Progenitor cell of endocrine pancreas (in vitro differentiated cells): ENCODE results near the gene TRIM54. TPM values are rescaled to one million over a fixed set of nuclear protein-coding genes. Genes with fewer than 3 reads are reported as not detected.
"Not testable (repeated sequence)": the region's sequence is repeated elsewhere in the genome, so short reads cannot be mapped to it uniquely, and the experiment has no call there.

Source experiments
- DNase-seq: peaks from one replicate; pipeline ENCODE4 v3.0.0; 2021; ENCODE audit warnings: low spot score; ENCODE audit not compliant: unreplicated experiment
- H3K27ac Mint-ChIP-seq: 2 replicates; pipeline ENCODE4 v1.8.0; 2021; ENCODE audit warnings: mild to moderate bottlenecking, moderate library complexity, mixed read lengths
- H3K27me3 Mint-ChIP-seq: 2 replicates; pipeline ENCODE4 v1.8.0; 2021; ENCODE audit warnings: mixed read lengths
- H3K36me3 Mint-ChIP-seq: 2 replicates; pipeline ENCODE4 v1.8.0; 2022; ENCODE audit warnings: mixed read lengths; ENCODE audit not compliant: insufficient read depth
- H3K4me1 Mint-ChIP-seq: 2 replicates; pipeline ENCODE4 v1.8.0; 2021; ENCODE audit warnings: low read depth, mixed read lengths
- H3K4me3 Mint-ChIP-seq: 2 replicates; pipeline ENCODE4 v1.8.0; 2021; ENCODE audit warnings: low read depth, mild to moderate bottlenecking, moderate library complexity, mixed read lengths
- H3K9me3 Mint-ChIP-seq: 2 replicates; pipeline ENCODE4 v1.8.0; 2021; ENCODE audit warnings: low read depth, mixed read lengths
- total RNA-seq: library from RNA; stranded (reverse); gene quantifications from 2 replicates; pipeline ENCODE4 v1.2.1, GENCODE V29; 2021
- TF ChIP-seq, protein P1 (sequence below): fragments of 200-600 bp; sonication (generic); IDR thresholded peaks from one replicate; pipeline ENCODE4 v1.5.0; 2021; ENCODE audit warnings: antibody characterized with exemption, mild to moderate bottlenecking; ENCODE audit not compliant: unreplicated experiment

Gene TRIM54
- total RNA-seq, 1 donor from 2014 or later, result not detected

DNA sequence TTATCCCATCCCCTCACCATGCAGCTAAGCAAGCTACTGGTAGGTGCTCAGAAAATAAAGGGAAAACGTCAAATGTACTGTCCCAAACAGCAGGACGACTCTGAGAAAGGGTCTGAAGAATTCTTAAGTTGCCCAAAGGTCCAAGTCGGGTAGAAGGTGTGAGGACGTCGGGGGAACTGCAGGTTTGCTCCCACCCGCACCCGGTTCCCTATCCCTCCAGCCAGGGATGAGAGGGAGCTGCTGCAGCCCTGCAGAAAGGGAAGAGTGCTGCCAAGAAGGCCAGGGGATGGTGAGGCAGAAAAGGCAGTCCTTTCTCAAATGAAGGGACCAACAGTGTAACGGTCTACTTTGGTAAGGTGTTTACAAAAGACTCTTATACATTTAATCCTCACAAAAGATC is 32.9 kb downstream of the TRIM54 start:
- no peak for DNase-seq
- peaks cover 3% of the 10 kb centered on the region for H3K36me3 Mint-ChIP-seq
- TF ChIP-seq, protein P1, sequence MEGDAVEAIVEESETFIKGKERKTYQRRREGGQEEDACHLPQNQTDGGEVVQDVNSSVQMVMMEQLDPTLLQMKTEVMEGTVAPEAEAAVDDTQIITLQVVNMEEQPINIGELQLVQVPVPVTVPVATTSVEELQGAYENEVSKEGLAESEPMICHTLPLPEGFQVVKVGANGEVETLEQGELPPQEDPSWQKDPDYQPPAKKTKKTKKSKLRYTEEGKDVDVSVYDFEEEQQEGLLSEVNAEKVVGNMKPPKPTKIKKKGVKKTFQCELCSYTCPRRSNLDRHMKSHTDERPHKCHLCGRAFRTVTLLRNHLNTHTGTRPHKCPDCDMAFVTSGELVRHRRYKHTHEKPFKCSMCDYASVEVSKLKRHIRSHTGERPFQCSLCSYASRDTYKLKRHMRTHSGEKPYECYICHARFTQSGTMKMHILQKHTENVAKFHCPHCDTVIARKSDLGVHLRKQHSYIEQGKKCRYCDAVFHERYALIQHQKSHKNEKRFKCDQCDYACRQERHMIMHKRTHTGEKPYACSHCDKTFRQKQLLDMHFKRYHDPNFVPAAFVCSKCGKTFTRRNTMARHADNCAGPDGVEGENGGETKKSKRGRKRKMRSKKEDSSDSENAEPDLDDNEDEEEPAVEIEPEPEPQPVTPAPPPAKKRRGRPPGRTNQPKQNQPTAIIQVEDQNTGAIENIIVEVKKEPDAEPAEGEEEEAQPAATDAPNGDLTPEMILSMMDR, result no peak
- no peak overlapping the region for H3K4me3 Mint-ChIP-seq
- no peaks in the 10 kb centered on the region for H3K27me3 Mint-ChIP-seq
- no peaks in the 10 kb centered on the region for H3K9me3 Mint-ChIP-seq
- no peak overlapping the region for H3K27ac Mint-ChIP-seq
- H3K4me1 Mint-ChIP-seq, result no peaks in the 10 kb centered on the region

DNA sequence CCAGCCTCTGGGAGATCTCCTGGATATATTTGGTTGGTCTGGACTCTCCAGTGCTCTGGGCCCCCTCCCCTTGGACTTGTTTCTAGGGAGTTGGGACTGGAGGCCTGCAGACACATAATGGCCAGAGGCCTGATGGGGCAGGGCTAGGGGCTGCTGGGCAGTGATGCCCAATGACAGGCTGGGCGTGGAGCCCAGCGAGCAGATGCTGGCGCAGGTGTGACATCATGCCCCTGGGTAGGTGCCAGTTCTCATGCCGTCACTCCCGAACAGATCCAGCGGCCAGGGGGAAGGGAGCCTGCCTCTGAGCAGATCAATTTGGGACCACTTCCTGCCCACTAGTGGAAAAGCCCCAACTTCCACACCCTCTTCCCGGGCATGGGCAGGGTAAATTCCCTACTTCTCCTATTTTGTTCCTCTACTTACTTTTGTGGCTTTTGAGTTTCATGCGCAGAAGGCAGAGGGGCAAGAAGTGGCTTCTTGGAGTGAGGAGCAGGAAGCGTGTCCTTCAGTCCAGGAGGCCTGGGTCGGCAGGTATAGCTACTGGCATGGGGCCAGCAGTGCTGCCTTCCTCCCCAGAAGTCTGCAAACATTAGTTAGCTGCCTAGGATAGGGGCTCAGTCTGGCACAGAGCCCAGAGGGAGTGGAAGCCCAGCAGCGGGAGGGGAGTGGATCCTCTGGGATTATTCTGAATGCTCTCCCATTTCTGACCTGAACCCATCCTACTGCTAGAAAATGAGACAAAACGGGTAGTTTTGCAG is 34.6 kb downstream of the TRIM54 start:
- Mint-ChIP-seq H3K27ac (no peak overlapping the region), H3K4me1 (no peaks in the 10 kb centered on the region), H3K27me3 (no peaks in the 10 kb centered on the region), H3K4me3 (no peak overlapping the region), H3K36me3 (no peaks in the 10 kb centered on the region), H3K9me3 (no peaks in the 10 kb centered on the region)
- no peak for DNase-seq
- TF ChIP-seq, protein P1, result no peak

DNA sequence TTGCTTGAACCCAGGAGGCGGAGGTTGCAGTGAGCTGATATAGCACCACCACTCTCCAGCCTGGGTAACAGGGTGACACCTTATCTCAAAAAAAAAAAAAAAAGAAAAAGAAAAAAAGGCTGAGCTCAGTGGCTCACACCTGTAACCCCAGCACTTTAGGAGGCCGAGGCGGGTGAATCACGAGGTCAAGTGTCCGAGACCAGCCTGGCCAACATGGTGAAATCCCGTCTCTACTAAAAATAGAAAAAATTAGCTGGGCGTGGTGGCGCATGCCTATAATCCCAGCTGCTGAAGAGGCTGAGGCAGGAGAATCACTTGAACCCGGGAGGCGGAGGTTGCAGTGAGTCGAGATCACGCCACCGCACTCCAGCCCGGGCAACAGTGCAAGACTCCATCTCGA is 37.6 kb downstream of the TRIM54 start:
- H3K9me3 Mint-ChIP-seq, DNase-seq: not testable (repeated sequence)

DNA sequence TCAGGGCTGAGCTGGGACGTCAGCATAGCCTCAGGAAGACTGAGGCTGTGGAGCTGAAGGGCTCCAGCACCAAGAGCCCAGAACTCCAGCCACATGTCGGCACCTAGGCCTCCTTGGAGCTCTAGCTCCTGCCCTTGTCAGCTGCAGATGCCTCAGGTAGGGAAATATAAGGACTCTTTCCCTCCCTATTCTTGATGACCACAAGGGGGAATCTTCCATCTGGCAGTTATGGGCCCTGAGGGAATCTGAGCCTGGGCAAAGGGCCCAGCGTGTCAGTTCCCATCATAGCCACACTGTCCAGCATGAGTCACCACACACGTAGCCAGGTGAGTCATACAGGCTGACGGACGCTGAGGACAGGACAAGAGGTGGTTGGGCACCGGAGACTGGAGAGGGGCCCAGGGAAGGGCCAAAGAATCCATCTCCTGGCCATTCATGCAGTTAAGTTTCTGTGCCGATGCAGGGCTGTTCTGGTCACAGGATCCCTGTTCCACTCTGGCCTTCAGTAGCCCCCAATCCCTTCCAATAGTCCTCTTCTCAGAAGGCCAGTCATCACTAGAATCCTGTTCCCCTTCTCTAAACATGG is 38.8 kb downstream of the TRIM54 start:
- H3K4me1 Mint-ChIP-seq, result peaks cover 11% of the 10 kb centered on the region
- H3K36me3 Mint-ChIP-seq, result peaks cover 3% of the 10 kb centered on the region
- peak overlapping the region; percentile 51 for H3K27ac Mint-ChIP-seq
- H3K27me3 Mint-ChIP-seq, result no peaks in the 10 kb centered on the region
- H3K9me3 Mint-ChIP-seq, result no peaks in the 10 kb centered on the region
- DNase-seq, result no peak
- peak overlapping the region; percentile 52 for H3K4me3 Mint-ChIP-seq
- TF ChIP-seq, protein P1, result peak; percentile 26

More for the DNA sequence above, 37.6 kb downstream of the TRIM54 start:
- H3K27me3 Mint-ChIP-seq, H3K27ac Mint-ChIP-seq, H3K36me3 Mint-ChIP-seq, H3K4me3 Mint-ChIP-seq: not testable (repeated sequence)
- H3K4me1 Mint-ChIP-seq, result peaks cover 11% of the 10 kb centered on the region

DNA sequence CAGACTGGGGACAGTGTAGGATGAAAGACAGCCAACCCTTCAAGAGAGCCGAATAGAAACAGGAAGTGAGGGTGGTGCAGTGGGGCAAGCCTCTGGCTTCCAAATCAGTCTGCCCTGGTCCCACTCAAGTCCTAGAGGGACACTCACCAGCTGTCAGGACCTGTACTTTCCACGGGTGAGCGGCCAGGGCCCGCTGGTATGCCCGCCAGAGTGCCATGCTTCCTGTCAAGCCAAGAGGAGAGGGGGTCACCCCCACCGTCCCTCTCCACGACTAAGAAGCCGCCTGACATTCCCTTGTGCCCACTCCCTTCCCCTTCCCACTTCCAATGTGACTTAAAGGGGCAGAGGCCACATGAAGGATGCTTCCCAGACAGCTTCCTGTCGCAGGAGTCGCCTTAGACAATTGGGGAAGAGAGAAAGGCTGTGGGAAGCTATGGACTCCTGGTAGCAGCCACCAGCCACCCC is 40.1 kb downstream of the TRIM54 start:
- no peak for DNase-seq
- TF ChIP-seq, protein P1, result no peak
- Mint-ChIP-seq H3K4me1 (peaks cover 11% of the 10 kb centered on the region), H3K4me3 (peak overlapping the region; percentile 89), H3K27me3 (no peaks in the 10 kb centered on the region), H3K9me3 (no peaks in the 10 kb centered on the region), H3K36me3 (peaks cover 13% of the 10 kb centered on the region), H3K27ac (peak overlapping the region; percentile 99)
